Brain microvascular endothelial cell (primary cell): ENCODE data around the gene NFIB.

Experiments used
- DNase-seq: peaks from one replicate; pipeline ENCODE4 v3.0.0-alpha.2; 2020
- H3K27ac ChIP-seq: fragments of 250-450 bp; sonication (Bioruptor Pico); 2 replicates; pipeline ENCODE4 v1.5.1; 2020; ENCODE audit warnings: mild to moderate bottlenecking, moderate library complexity
- H3K27me3 ChIP-seq: fragments of 250-450 bp; sonication (Bioruptor Pico); replicated peaks from 2 replicates; pipeline ENCODE4 v1.5.1; 2020; ENCODE audit warnings: mild to moderate bottlenecking
- H3K36me3 ChIP-seq: fragments of 250-450 bp; sonication (Bioruptor Pico); replicated peaks from 2 replicates; pipeline ENCODE4 v1.5.1; 2020; ENCODE audit warnings: mild to moderate bottlenecking
- H3K4me3 ChIP-seq: 2 replicates; pipeline ENCODE4 v1.5.1; 2011; ENCODE audit warnings: low read depth, mild to moderate bottlenecking, control low read depth, low read length, moderate library complexity
- in situ Hi-C: cut with HindIII; loops from 2 replicates; pipeline ENCODE4 v1.10.0; 2017; ENCODE audit warnings: low sequenced_read_pairs, low pct_ligation_motif_present
- TF ChIP-seq, protein P1 (sequence below): IDR thresholded peaks from 2 replicates; pipeline ENCODE4 v1.5.1; 2011; ENCODE audit warnings: low read depth, mild to moderate bottlenecking, moderate library complexity, low read length, control low read depth, inconsistent platforms; ENCODE audit errors: missing control alignments

The NFIB gene

DNA sequence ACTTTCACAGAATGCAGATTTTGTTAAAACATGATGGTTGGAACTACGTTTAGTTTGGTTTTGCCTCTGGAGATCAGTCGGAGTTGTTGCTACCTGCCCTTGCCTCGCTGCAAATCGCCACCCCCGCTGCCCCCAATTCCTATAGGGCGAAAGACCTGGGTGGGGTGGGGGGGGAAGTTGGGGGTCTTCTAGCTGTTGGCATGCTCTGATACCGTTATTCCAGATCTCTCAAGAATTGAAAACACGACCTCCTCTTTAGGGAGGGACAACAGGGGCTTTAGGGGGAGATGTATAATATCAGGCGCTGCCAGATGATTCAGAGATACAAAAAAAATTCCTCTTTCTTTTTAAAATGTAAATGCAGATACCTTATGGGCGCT lies 36.4 kb upstream of the NFIB start:
- DNase-seq = no peak
- H3K27me3 ChIP-seq = peaks cover 40% of the 10 kb centered on the region
- no peak overlapping the region for H3K27ac ChIP-seq
- H3K36me3 ChIP-seq = no peaks in the 10 kb centered on the region
- in situ Hi-C loops = loop anchor here (25.0 kb wide), 1 partner anchor 913 kb away; no protein-coding TSS in a partner anchor
- no peak overlapping the region for H3K4me3 ChIP-seq
- TF ChIP-seq, protein P1, sequence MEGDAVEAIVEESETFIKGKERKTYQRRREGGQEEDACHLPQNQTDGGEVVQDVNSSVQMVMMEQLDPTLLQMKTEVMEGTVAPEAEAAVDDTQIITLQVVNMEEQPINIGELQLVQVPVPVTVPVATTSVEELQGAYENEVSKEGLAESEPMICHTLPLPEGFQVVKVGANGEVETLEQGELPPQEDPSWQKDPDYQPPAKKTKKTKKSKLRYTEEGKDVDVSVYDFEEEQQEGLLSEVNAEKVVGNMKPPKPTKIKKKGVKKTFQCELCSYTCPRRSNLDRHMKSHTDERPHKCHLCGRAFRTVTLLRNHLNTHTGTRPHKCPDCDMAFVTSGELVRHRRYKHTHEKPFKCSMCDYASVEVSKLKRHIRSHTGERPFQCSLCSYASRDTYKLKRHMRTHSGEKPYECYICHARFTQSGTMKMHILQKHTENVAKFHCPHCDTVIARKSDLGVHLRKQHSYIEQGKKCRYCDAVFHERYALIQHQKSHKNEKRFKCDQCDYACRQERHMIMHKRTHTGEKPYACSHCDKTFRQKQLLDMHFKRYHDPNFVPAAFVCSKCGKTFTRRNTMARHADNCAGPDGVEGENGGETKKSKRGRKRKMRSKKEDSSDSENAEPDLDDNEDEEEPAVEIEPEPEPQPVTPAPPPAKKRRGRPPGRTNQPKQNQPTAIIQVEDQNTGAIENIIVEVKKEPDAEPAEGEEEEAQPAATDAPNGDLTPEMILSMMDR = no peak

DNA sequence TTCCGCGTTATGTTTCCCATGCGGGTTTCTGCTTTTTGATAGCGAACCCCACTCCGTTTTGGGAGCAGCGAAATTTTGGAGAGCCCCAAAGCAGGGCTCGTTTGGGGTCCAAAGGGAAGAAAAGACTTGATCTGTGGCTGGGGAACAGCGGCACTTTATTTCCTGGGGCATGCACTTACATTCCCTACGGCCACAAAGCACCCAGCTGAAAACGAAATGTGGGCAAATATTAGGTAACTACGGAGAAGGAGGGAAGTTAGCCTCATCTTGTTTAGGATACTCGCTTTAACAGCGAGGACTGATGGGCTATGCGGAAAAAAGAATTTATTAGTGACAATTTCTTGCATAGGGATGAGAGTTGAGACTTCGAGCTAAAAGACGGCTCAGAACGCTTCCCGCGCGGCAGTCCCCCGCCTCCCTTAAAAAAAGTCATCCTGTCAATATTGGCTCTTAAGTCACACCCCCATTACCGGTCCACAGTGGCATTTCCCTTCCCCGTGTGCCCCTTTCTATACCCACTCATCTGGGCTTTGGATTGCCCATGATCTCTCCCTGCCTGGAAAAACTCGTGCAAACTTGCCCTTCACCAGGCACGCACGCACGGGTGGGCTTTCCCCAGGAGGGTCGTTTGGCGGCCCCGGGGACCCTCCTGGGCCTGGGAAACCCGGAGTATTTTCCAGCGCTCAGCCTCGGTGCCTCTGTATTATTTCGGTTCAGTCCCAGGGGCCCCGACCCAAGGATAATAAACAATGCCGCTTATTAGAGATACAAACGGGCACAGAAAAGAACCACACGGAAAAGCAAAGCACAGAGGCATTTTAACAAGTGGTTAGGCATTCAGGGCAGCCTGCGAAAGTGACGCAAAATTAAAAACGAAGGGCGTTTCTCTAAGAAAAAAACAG lies 35.8 kb upstream of the NFIB start:
- H3K27ac ChIP-seq = no peak overlapping the region
- no peaks in the 10 kb centered on the region for H3K36me3 ChIP-seq
- TF ChIP-seq, protein P1 = no peak
- H3K27me3 ChIP-seq = peaks cover 47% of the 10 kb centered on the region
- in situ Hi-C loops = loop anchor here (25.0 kb wide), 1 partner anchor 912 kb away; no protein-coding TSS in a partner anchor
- peak overlapping the region; percentile 40 for H3K4me3 ChIP-seq
- DNase-seq = no peak

DNA sequence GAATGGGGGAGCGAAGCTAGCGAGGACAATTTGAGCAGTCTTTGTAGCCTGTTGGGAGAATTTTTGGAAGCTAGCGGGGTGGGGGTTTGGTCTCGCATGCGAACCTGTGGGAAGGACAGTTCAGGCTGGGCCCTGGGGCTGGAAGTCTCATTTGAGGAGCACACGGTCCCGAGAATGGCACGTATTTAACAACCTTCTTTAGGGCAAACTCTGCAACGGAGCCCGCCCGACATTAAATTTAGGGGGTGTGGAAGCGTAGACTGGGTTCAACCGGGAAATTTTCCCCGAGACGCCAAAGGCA lies 35.2 kb upstream of the NFIB start:
- Histone ChIP-seq H3K27ac (no peak overlapping the region), H3K36me3 (no peaks in the 10 kb centered on the region), H3K27me3 (peaks cover 53% of the 10 kb centered on the region), H3K4me3 (peak overlapping the region; percentile 40)
- DNase-seq = no peak
- in situ Hi-C loops = no loop called here
- TF ChIP-seq, protein P1 = no peak

DNA sequence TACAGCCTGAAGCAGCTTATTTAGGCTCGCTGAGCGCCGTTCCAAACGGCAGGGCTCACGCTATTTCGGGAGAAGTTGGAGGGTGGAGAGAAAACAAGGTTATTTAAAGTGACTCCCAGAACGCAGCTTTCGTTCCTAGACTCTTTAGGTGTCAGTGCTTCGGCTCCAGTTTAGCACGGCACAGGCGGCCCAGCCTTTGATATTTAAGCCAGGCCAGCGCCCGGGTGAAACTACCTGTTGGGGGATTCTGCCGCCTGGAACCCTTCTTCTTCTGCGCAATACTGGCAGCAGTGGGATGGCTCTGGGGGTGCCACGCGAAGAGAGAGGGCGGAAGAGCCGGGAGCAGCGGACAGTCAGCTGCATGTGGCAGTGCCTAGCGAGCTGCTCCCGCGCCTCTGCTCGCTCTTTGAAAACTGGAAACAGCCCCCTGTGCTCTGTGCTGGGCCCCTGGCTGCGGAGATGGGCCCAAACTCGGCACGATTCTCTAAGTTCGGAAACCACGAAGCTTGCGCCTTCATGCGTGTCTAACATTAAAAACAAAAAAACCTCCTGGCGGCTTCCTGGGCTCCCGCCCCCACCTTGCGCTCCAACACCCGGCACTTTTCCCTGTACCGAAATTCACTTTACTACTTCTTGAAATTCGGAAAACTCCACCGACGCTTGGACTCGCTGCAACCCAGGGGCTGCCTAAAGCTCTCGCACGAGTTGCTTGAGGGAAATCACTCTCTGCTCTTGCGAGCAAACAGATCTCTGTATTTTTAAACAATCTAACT lies 34.6 kb upstream of the NFIB start:
- H3K36me3 ChIP-seq = no peaks in the 10 kb centered on the region
- DNase-seq = no peak
- H3K27ac ChIP-seq = no peak overlapping the region
- H3K4me3 ChIP-seq = peak overlapping the region; percentile 40
- TF ChIP-seq, protein P1 = no peak
- in situ Hi-C loops = no loop called here
- H3K27me3 ChIP-seq = peaks cover 57% of the 10 kb centered on the region

DNA sequence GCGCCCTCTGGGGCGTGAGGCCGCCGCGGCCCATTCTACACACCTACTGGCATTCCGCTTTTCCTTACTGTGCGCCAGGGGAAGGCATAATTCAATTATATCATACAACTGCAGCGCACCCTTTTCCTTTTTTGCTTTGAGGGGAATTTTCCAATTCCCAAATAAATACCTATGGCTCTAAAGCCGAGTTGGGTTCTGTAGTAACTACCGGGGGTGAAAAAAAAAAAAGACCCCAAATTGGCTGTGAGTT lies 34.1 kb upstream of the NFIB start:
- Histone ChIP-seq H3K36me3 (no peaks in the 10 kb centered on the region), H3K27me3 (peaks cover 57% of the 10 kb centered on the region), H3K27ac (no peak overlapping the region), H3K4me3 (peak overlapping the region; percentile 40)
- TF ChIP-seq, protein P1 = no peak
- DNase-seq = no peak
- in situ Hi-C loops = no loop called here
